IMR-90 (cell line): ENCODE results near the gene TYRO3.

ENCODE experiments used
- CHD1 ChIP-seq: IDR thresholded peaks from 2 replicates; pipeline ENCODE4 v1.6.1; 2012; ENCODE audit warnings: low read depth, low read length, improper control_type of control experiment
- CTCF ChIP-seq: conservative IDR thresholded peaks from 2 replicates; pipeline ENCODE4 v1.5.1; 2012; ENCODE audit warnings: mild to moderate bottlenecking, low read depth, low read length, improper control_type of control experiment
- POLR2A ChIP-seq: IDR thresholded peaks from 2 replicates; pipeline ENCODE4 v1.6.1; 2012; ENCODE audit warnings: mild to moderate bottlenecking, low read depth, low read length
- RFX5 ChIP-seq: IDR thresholded peaks from 2 replicates; pipeline ENCODE4 v1.8.0; 2012; ENCODE audit warnings: low read depth, mild to moderate bottlenecking, low read length, moderate library complexity
- USF2 ChIP-seq: fragments of 150-350 bp; IDR thresholded peaks from 2 replicates; pipeline ENCODE4 v1.6.1; 2017; ENCODE audit warnings: mild to moderate bottlenecking, antibody characterized with exemption, low read length, low read depth

- TF ChIP-seq CTCF (no peak), RFX5 (no peak), POLR2A (no peak), CHD1 (no peak), USF2 (no peak)
Observed at GRCh38 chr15:41630616-41631217, 71.7 kb downstream of the TYRO3 start.
